Activated T-helper 1 cell treated with anti-CD3 and anti-CD28 coated beads, Interleukin-12 subunit alpha, Interleukin-12 subunit beta, Interleukin-2, Interleukin-4 antibody, amounts not matched to agents 30 ng/mL and 10 ng/mL and 1 ng/mL, durations not matched to agents 14 hours and 24 hours and 36 hours (primary cell): ENCODE data around the gene UBALD1. TPM values are rescaled to one million over a fixed set of nuclear protein-coding genes. Genes with fewer than 3 reads are reported as not detected.
"Not testable (repeated sequence)": the region's sequence is repeated elsewhere in the genome, so short reads cannot be mapped to it uniquely, and the experiment has no call there.

ENCODE experiments used
- DNase-seq: peaks from one replicate; pipeline ENCODE4 v3.0.0; 2021; ENCODE audit warnings: low spot score
- H3K27ac Mint-ChIP-seq: one replicate; pipeline ENCODE4 v1.8.0; 2021; ENCODE audit warnings: mild to moderate bottlenecking, mixed read lengths
- H3K27me3 Mint-ChIP-seq: one replicate; pipeline ENCODE4 v1.8.0; 2022; ENCODE audit warnings: mild to moderate bottlenecking, moderate library complexity, mixed read lengths; ENCODE audit not compliant: insufficient read depth
- H3K36me3 Mint-ChIP-seq: one replicate; pipeline ENCODE4 v1.8.0; 2021; ENCODE audit warnings: low read depth, mixed read lengths
- H3K4me1 Mint-ChIP-seq: one replicate; pipeline ENCODE4 v1.8.0; 2021; ENCODE audit warnings: low read depth, mixed read lengths
- H3K4me3 Mint-ChIP-seq: one replicate; pipeline ENCODE4 v1.8.0; 2021; ENCODE audit warnings: mild to moderate bottlenecking, moderate library complexity, mixed read lengths
- H3K9me3 Mint-ChIP-seq: one replicate; pipeline ENCODE4 v1.8.0; 2021; ENCODE audit warnings: mixed read lengths
- intact Hi-C: fragments of 100-400 bp; cut with micrococcal nuclease; formaldehyde crosslinking; loops from one replicate; pipeline ENCODE4 v1.15.1; 2024
- total RNA-seq: library from RNA; stranded (reverse); gene quantifications from 2 replicates; pipeline ENCODE4 v1.2.3, GENCODE V29; 2022

The UBALD1 gene
- total RNA-seq, 1 donor from 2014 or later, result 26.2 TPM

- H3K27me3 Mint-ChIP-seq, H3K27ac Mint-ChIP-seq, H3K9me3 Mint-ChIP-seq, H3K36me3 Mint-ChIP-seq, H3K4me1 Mint-ChIP-seq, DNase-seq, intact Hi-C loops, H3K4me3 Mint-ChIP-seq: not testable (repeated sequence)
Measured at GRCh38 chr16:4573926-4574325, 40.8 kb downstream of the UBALD1 start.

- no peaks in the 10 kb centered on the region for H3K27me3 Mint-ChIP-seq
- no peak overlapping the region for H3K27ac Mint-ChIP-seq
- H3K36me3 Mint-ChIP-seq, result no peaks in the 10 kb centered on the region
- H3K4me1 Mint-ChIP-seq, result no peaks in the 10 kb centered on the region
- H3K4me3 Mint-ChIP-seq, result no peak overlapping the region
- H3K9me3 Mint-ChIP-seq, result no peaks in the 10 kb centered on the region
- no peak for DNase-seq
- intact Hi-C loops, result no loop called here
Measured at GRCh38 chr16:4572715-4573114, 42.0 kb downstream of the UBALD1 start.

GRCh38 chr16:4570688-4571321, 43.9 kb downstream of the UBALD1 start:
- H3K4me1 Mint-ChIP-seq, result no peaks in the 10 kb centered on the region
- no peaks in the 10 kb centered on the region for H3K36me3 Mint-ChIP-seq
- no peak for DNase-seq
- H3K27me3 Mint-ChIP-seq, result peaks cover 4% of the 10 kb centered on the region
- intact Hi-C loops, result no loop called here
- no peaks in the 10 kb centered on the region for H3K9me3 Mint-ChIP-seq
- no peak overlapping the region for H3K4me3 Mint-ChIP-seq
- H3K27ac Mint-ChIP-seq, result no peak overlapping the region

- no peaks in the 10 kb centered on the region for H3K9me3 Mint-ChIP-seq
- H3K27ac Mint-ChIP-seq, result no peak overlapping the region
- no peaks in the 10 kb centered on the region for H3K4me1 Mint-ChIP-seq
- DNase-seq, result no peak
- H3K4me3 Mint-ChIP-seq, result no peak overlapping the region
- no peaks in the 10 kb centered on the region for H3K36me3 Mint-ChIP-seq
- H3K27me3 Mint-ChIP-seq, result peaks cover 4% of the 10 kb centered on the region
- intact Hi-C loops, result no loop called here
Measured at GRCh38 chr16:4570086-4570485, 44.6 kb downstream of the UBALD1 start.

GRCh38 chr16:4566144-4566543, 48.5 kb downstream of the UBALD1 start:
- no peak overlapping the region for H3K4me3 Mint-ChIP-seq
- no peak for DNase-seq
- intact Hi-C loops, result no loop called here
- H3K9me3 Mint-ChIP-seq, result no peaks in the 10 kb centered on the region
- H3K4me1 Mint-ChIP-seq, result no peaks in the 10 kb centered on the region
- H3K36me3 Mint-ChIP-seq, result no peaks in the 10 kb centered on the region
- peaks cover 9% of the 10 kb centered on the region for H3K27me3 Mint-ChIP-seq
- no peak overlapping the region for H3K27ac Mint-ChIP-seq

GRCh38 chr16:4564661-4565267, 49.9 kb downstream of the UBALD1 start:
- no peak for DNase-seq
- H3K36me3 Mint-ChIP-seq, result no peaks in the 10 kb centered on the region
- H3K9me3 Mint-ChIP-seq, result no peaks in the 10 kb centered on the region
- H3K27ac Mint-ChIP-seq, result no peak overlapping the region
- H3K4me3 Mint-ChIP-seq, result no peak overlapping the region
- H3K4me1 Mint-ChIP-seq, result no peaks in the 10 kb centered on the region
- peaks cover 11% of the 10 kb centered on the region for H3K27me3 Mint-ChIP-seq
- intact Hi-C loops, result no loop called here

GRCh38 chr16:4561596-4561995, 53.1 kb downstream of the UBALD1 start:
- H3K27ac Mint-ChIP-seq, result no peak overlapping the region
- H3K27me3 Mint-ChIP-seq, result peaks cover 10% of the 10 kb centered on the region
- no peak overlapping the region for H3K4me3 Mint-ChIP-seq
- DNase-seq, result no peak
- no peaks in the 10 kb centered on the region for H3K4me1 Mint-ChIP-seq
- intact Hi-C loops, result no loop called here
- H3K36me3 Mint-ChIP-seq, result no peaks in the 10 kb centered on the region
- no peaks in the 10 kb centered on the region for H3K9me3 Mint-ChIP-seq

Other genes starting within 250 kb of the UBALD1 start
- 0.18 TPM in 1 of 2 replicates, not detected in the other for gene VASN, start 243.0 kb downstream of the UBALD1 start, total RNA-seq
- 87.9 and 90.8 TPM in 2 replicates for gene CORO7, start 198.3 kb downstream of the UBALD1 start, total RNA-seq
- 103 and 107 TPM in 2 replicates for gene DNAJA3, start 189.0 kb downstream of the UBALD1 start, total RNA-seq
- gene NMRAL1, start 140.3 kb downstream of the UBALD1 start, total RNA-seq, result 21.7 and 25.0 TPM in 2 replicates
- 64.7 and 68.4 TPM in 2 replicates for gene HMOX2, start 138.5 kb downstream of the UBALD1 start, total RNA-seq
- gene CDIP1, start 76.1 kb downstream of the UBALD1 start, total RNA-seq, result 61.6 and 62.7 TPM in 2 replicates
- 0.17 TPM in 1 of 2 replicates, not detected in the other for gene C16orf96, start 58.5 kb downstream of the UBALD1 start, total RNA-seq
- gene MGRN1, start 9.9 kb upstream of the UBALD1 start, total RNA-seq, result 110 and 119 TPM in 2 replicates
- gene NUDT16L1, start 78.7 kb upstream of the UBALD1 start, total RNA-seq, result 39.9 and 41.9 TPM in 2 replicates
- 21.1 and 25.8 TPM in 2 replicates for gene ANKS3, start 119.4 kb upstream of the UBALD1 start, total RNA-seq
- gene DNAAF8, start 119.6 kb upstream of the UBALD1 start, total RNA-seq, result not detected in 2 replicates
- gene ZNF500, start 152.3 kb upstream of the UBALD1 start, total RNA-seq, result 16.6 and 17.4 TPM in 2 replicates
- not detected in 2 replicates for gene SEPTIN12, start 173.5 kb upstream of the UBALD1 start, total RNA-seq
- not detected in 2 replicates for gene SMIM22, start 180.5 kb upstream of the UBALD1 start, total RNA-seq
- gene ROGDI, start 187.7 kb upstream of the UBALD1 start, total RNA-seq, result 3.3 and 3.5 TPM in 2 replicates
- gene GLYR1, start 232.4 kb upstream of the UBALD1 start, total RNA-seq, result 119 and 120 TPM in 2 replicates
- 39.6 and 42.6 TPM in 2 replicates for gene UBN1, start 232.6 kb upstream of the UBALD1 start, total RNA-seq